ENCODE results near the gene RHEB. TPM values are rescaled to one million over a fixed set of nuclear protein-coding genes. Genes with fewer than 3 reads are reported as not detected.
A peak's percentile ranks its signal among the peaks of the same experiment; 100 is the strongest.

Gene RHEB
- total and polyA plus RNA-seq, 2 of the 13 experiments (the other 11 are each of a cell fraction or from before 2014, with no cell fraction given): 55.0 to 77.6 TPM

- TF ChIP-seq ATF6 (CRISPR knock-in tag; conservative IDR thresholded peaks at IDR 0.05): no peak
- TF ChIP-seq ZIK1 (CRISPR knock-in tag; IDR thresholded peaks at IDR 0.05; ENCODE audit: borderline replicate concordance, low read depth): no peak
- TF ChIP-seq ZSCAN12 (CRISPR knock-in tag; IDR thresholded peaks at IDR 0.05): no peak
- no peak for TF ChIP-seq STAT5B (CRISPR knock-in tag; IDR thresholded peaks at IDR 0.05)
- no peak for TF ChIP-seq MBNL3 (CRISPR knock-in tag; conservative IDR thresholded peaks at IDR 0.05)
- TF ChIP-seq ATF3 (CRISPR knock-in tag; IDR thresholded peaks at IDR 0.05): peak; percentile 23; the same call in 1 of the 2 replicates
- TF ChIP-seq EP300 (IDR thresholded peaks at IDR 0.05; ENCODE audit: low read depth in 2 of 2, low read length in 2 of 2): peak in 1 of 2 experiments; percentile 24; a peak in 1 of 4 replicates
- TF ChIP-seq EP300 (CRISPR knock-in tag; IDR thresholded peaks at IDR 0.05; ENCODE audit: borderline replicate concordance): no peak
- no peak for TF ChIP-seq ZNF17 (CRISPR knock-in tag; IDR thresholded peaks at IDR 0.05)
- TF ChIP-seq ZNF749 (CRISPR knock-in tag; IDR thresholded peaks at IDR 0.05; ENCODE audit: borderline replicate concordance): no peak
- no peak for TF ChIP-seq DPF2 (CRISPR knock-in tag; IDR thresholded peaks at IDR 0.05; ENCODE audit: borderline replicate concordance, low read depth)
- TF ChIP-seq LCORL (IDR thresholded peaks at IDR 0.05): peak; percentile 61
- TF ChIP-seq LCORL (CRISPR knock-in tag; IDR thresholded peaks at IDR 0.05): peak; percentile 95
- no peak for TF ChIP-seq CSRNP2 (CRISPR knock-in tag; conservative IDR thresholded peaks at IDR 0.05; ENCODE audit: low read depth)
- peak in 1 of 2 experiments; percentile 87; a peak in 2 of 4 replicates for TF ChIP-seq ATF4 (CRISPR knock-in tag; IDR thresholded peaks at IDR 0.05)
- no peak for TF ChIP-seq FUBP1 (CRISPR knock-in tag; IDR thresholded peaks at IDR 0.05; ENCODE audit: borderline replicate concordance)
- TF ChIP-seq PAXIP1 (CRISPR knock-in tag; conservative IDR thresholded peaks at IDR 0.05): 0 out of 2 replicates have a peak, but pooled peaks have one; percentile 27
Observed at GRCh38 chr7:151503902-151504714, 15.6 kb downstream of the RHEB start (continued).

Data from HepG2 (cell line).